ENCODE data around the gene CAMKMT. TPM values are rescaled to one million over a fixed set of nuclear protein-coding genes. Genes with fewer than 3 reads are reported as not detected.

CAMKMT gene
- total RNA-seq, 2 donors from 2014 or later, result 13.5 to 26.5 TPM

DNA sequence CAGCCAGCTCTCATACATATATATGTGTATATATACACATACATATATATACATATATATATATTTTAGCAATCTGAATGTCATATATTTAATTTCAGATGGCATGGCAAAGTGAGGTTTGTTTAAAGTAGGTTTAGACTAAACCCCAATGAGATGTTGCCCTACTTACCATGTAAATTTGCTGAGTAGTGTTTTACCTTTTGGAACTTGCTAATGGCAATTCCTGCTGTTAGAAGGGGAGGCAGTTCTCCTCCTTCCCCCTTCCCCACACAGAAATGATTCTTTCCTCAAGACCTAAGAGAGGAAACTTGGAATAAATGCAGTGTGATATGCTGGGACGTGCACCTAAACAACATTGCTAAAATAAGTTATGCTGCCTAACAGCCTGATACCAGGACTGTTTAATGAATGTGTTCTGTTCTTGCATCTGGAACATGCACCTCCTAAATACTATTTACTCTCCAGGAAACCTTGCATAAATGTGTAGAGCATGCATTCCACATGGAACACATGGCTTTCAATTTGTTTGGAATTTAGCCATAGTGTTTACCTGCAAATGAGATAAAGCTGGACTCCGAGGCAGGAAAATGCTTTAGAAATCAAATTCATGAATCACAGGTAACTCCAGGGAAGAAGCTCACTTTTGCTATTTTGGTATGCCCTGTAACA lies 326.8 kb downstream of the CAMKMT start:
- H3K4me1 Mint-ChIP-seq (ENCODE audit: low read depth in 2 of 2), result no peaks in the 10 kb centered on the region
- no peak overlapping the region for H3K27ac Mint-ChIP-seq
- no peaks in the 10 kb centered on the region for H3K27me3 Mint-ChIP-seq
- H3K36me3 Mint-ChIP-seq, result no peaks in the 10 kb centered on the region
- no peaks in the 10 kb centered on the region for H3K9me3 Mint-ChIP-seq
- no peak for ATAC-seq
- DNase-seq (ENCODE audit: low spot score), result no peak
- no peak overlapping the region for H3K4me3 Mint-ChIP-seq

- Mint-ChIP-seq H3K4me3 (no peak overlapping the region), H3K27ac (no peak overlapping the region), H3K36me3 (no peaks in the 10 kb centered on the region), H3K27me3 (no peaks in the 10 kb centered on the region), H3K9me3 (no peaks in the 10 kb centered on the region), H3K4me1 (ENCODE audit: low read depth in 2 of 2) (no peaks in the 10 kb centered on the region)
- ATAC-seq, result no peak
- DNase-seq (ENCODE audit: low spot score), result no peak
Observed at GRCh38 chr2:44689516-44689915, 327.8 kb downstream of the CAMKMT start.

DNA sequence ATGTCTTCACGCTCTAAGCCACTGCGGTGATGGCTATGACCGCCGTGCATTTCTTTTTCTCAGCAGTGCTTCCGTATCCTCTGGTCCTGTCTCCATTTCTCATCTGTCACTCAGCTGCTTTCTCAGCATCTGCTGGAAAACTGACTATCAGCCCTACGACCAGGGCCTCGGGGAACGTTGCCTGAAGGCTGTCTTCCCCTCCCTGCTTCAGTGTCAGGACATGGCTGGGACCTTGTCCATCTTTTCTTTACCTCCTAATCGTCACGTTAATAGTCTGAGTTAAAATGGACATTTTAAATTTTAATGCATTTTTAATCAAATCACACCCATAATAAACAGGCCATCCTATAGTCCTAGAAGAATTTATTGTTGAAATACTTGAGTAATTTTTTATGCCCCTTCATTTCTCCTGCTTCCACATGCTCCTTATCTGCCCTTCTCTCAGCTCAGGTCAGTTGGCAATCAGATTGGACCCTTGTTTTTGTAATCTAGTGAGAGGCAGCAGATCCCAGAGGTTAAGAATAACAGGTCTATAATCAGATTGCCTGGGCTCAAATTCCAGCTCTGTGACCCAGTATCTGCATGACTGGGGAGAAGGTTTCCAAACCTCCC lies 329.5 kb downstream of the CAMKMT start:
- DNase-seq (ENCODE audit: low spot score), result no peak
- Mint-ChIP-seq H3K27me3 (no peaks in the 10 kb centered on the region), H3K4me1 (ENCODE audit: low read depth in 2 of 2) (no peaks in the 10 kb centered on the region), H3K27ac (no peak overlapping the region), H3K4me3 (no peak overlapping the region), H3K36me3 (no peaks in the 10 kb centered on the region), H3K9me3 (no peaks in the 10 kb centered on the region)
- ATAC-seq, result no peak

GRCh38 chr2:44692821-44693220 lies 331.1 kb downstream of the CAMKMT start:
- no peaks in the 10 kb centered on the region for H3K9me3 Mint-ChIP-seq
- ATAC-seq (no peak), DNase-seq (ENCODE audit: low spot score) (no peak)
- H3K27me3 Mint-ChIP-seq, result no peaks in the 10 kb centered on the region
- no peak overlapping the region for H3K27ac Mint-ChIP-seq
- no peak overlapping the region for H3K4me3 Mint-ChIP-seq
- H3K36me3 Mint-ChIP-seq, result no peaks in the 10 kb centered on the region
- no peaks in the 10 kb centered on the region for H3K4me1 Mint-ChIP-seq (ENCODE audit: low read depth in 2 of 2)

- no peak for ATAC-seq
- Mint-ChIP-seq H3K4me1 (ENCODE audit: low read depth in 2 of 2) (no peaks in the 10 kb centered on the region), H3K9me3 (no peaks in the 10 kb centered on the region), H3K27me3 (peaks cover 0 to 2% of the 10 kb centered on the region in 2 donors), H3K4me3 (no peak overlapping the region), H3K27ac (no peak overlapping the region), H3K36me3 (no peaks in the 10 kb centered on the region)
- DNase-seq (ENCODE audit: low spot score), result no peak
Observed at GRCh38 chr2:44700824-44701223, 339.1 kb downstream of the CAMKMT start.

DNA sequence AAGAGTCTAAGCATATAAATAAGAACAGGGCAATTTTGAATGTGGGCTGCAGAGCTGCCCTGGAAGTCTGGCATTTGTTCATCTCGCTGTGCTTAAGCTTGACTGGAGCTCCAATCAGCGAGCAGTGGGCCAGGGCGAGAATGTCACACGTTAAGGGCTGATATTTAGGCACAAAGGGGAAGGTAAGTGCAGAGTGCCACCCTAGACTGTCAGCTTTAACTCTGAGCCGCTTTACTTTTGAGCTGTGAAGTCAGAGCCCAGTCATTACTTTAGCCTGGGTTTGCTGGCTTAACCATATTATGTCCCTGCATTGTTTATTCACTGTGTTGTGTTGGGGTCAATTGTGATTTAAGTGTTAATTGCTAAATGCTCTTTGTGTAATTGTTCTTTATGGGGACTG lies 343.6 kb downstream of the CAMKMT start:
- Mint-ChIP-seq H3K36me3 (no peaks in the 10 kb centered on the region), H3K9me3 (no peaks in the 10 kb centered on the region), H3K27me3 (peaks cover 0 to 2% of the 10 kb centered on the region in 2 donors), H3K4me3 (no peak overlapping the region), H3K27ac (no peak overlapping the region), H3K4me1 (ENCODE audit: low read depth in 2 of 2) (peaks cover 0 to 5% of the 10 kb centered on the region in 2 donors)
- ATAC-seq (no peak), DNase-seq (ENCODE audit: low spot score) (no peak)

GRCh38 chr2:44705876-44706480 lies 344.2 kb downstream of the CAMKMT start:
- H3K4me3 Mint-ChIP-seq, result no peak overlapping the region
- H3K27me3 Mint-ChIP-seq, result peaks cover 0 to 2% of the 10 kb centered on the region in 2 donors
- H3K36me3 Mint-ChIP-seq, result no peaks in the 10 kb centered on the region
- H3K9me3 Mint-ChIP-seq, result no peaks in the 10 kb centered on the region
- no peak for DNase-seq (ENCODE audit: low spot score)
- no peak overlapping the region for H3K27ac Mint-ChIP-seq
- ATAC-seq, result no peak
- H3K4me1 Mint-ChIP-seq (ENCODE audit: low read depth in 2 of 2), result peaks cover 0 to 5% of the 10 kb centered on the region in 2 donors

DNA sequence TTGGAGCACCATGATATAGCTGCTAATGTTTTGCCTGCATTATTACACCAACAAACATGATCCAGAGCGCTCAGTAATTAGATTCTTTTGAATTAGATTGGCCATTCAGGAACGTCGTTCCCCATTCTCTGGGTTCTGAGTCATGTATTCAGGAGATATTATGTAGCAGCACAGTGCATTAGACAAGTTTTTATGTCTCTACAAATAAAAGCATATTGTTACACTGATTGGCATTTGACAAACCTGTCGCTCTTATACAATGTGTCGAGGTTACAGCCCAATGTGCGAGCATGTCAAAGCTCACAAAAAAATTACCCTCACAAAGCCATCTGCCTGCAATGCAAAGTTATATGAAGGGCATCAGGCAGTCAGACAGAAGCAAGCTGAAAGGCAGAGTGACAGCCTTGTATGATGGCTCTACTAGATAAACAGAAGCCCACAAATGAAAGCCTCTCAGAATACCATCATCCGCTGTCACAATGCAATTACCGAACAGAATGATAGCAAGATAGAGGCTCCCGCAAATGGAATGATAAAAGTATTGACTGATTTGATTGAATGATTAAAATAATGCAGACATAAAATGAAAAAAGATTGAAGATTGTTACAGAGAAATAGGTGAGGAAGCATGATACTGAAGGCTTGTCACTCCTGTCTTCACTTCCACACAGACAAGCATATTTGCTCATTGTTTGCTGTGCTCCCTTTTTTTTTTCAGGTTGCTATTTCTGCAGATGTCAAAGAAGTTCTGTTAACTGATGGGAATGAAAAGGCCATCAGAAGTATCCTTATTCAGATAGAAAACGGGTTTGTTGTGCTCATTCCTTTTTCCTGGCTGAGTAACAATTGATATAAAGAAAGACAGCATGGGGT lies 345.2 kb downstream of the CAMKMT start:
- Mint-ChIP-seq H3K4me3 (no peak overlapping the region), H3K27ac (no peak overlapping the region)

GRCh38 chr2:44707945-44708660 lies 346.4 kb downstream of the CAMKMT start:
- Mint-ChIP-seq H3K4me1 (ENCODE audit: low read depth in 2 of 2) (peaks cover 0 to 5% of the 10 kb centered on the region in 2 donors), H3K36me3 (no peaks in the 10 kb centered on the region), H3K4me3 (no peak overlapping the region), H3K27ac (no peak overlapping the region), H3K27me3 (no peaks in the 10 kb centered on the region), H3K9me3 (no peaks in the 10 kb centered on the region)
- ATAC-seq (no peak), DNase-seq (ENCODE audit: low spot score) (no peak)

More for the DNA sequence above, 345.2 kb downstream of the CAMKMT start:
- peaks cover 0 to 2% of the 10 kb centered on the region in 2 donors for H3K27me3 Mint-ChIP-seq
- H3K9me3 Mint-ChIP-seq, result no peaks in the 10 kb centered on the region
- ATAC-seq (no peak), DNase-seq (ENCODE audit: low spot score) (no peak)
- no peaks in the 10 kb centered on the region for H3K36me3 Mint-ChIP-seq
- peaks cover 0 to 5% of the 10 kb centered on the region in 2 donors for H3K4me1 Mint-ChIP-seq (ENCODE audit: low read depth in 2 of 2)

GRCh38 chr2:44708661-44709000 lies 346.9 kb downstream of the CAMKMT start:
- no peak overlapping the region for H3K4me3 Mint-ChIP-seq
- H3K27ac Mint-ChIP-seq, result no peak overlapping the region
- DNase-seq (ENCODE audit: low spot score) (no peak), ATAC-seq (no peak)
- H3K36me3 Mint-ChIP-seq, result no peaks in the 10 kb centered on the region
- no peaks in the 10 kb centered on the region for H3K9me3 Mint-ChIP-seq
- H3K27me3 Mint-ChIP-seq, result no peaks in the 10 kb centered on the region
- peaks cover 0 to 5% of the 10 kb centered on the region in 2 donors for H3K4me1 Mint-ChIP-seq (ENCODE audit: low read depth in 2 of 2)

DNA sequence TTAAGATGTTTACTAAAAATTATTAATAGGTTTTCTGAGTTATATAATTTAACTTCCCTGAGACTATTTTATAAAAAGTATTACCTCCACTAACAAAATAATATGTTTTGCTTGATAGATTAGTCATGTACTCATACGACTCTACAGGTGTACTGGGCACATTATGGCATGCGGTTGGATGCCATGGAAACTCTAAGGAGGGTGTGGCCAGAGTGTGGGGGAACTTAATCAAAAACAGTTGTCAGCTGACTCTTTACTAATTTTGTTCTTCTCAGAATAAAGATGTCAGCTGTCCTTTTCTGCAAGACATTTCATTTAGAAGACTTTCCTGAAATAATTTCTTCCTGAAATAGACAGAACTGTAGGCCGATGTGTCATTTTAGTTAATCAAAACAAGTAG lies 351.4 kb downstream of the CAMKMT start:
- H3K27me3 Mint-ChIP-seq, result no peaks in the 10 kb centered on the region
- no peaks in the 10 kb centered on the region for H3K9me3 Mint-ChIP-seq
- DNase-seq (ENCODE audit: low spot score), result no peak
- no peak overlapping the region for H3K27ac Mint-ChIP-seq
- ATAC-seq, result no peak
- no peaks in the 10 kb centered on the region for H3K36me3 Mint-ChIP-seq
- H3K4me1 Mint-ChIP-seq (ENCODE audit: low read depth in 2 of 2), result peaks cover 0 to 4% of the 10 kb centered on the region in 2 donors
- H3K4me3 Mint-ChIP-seq, result no peak overlapping the region

DNA sequence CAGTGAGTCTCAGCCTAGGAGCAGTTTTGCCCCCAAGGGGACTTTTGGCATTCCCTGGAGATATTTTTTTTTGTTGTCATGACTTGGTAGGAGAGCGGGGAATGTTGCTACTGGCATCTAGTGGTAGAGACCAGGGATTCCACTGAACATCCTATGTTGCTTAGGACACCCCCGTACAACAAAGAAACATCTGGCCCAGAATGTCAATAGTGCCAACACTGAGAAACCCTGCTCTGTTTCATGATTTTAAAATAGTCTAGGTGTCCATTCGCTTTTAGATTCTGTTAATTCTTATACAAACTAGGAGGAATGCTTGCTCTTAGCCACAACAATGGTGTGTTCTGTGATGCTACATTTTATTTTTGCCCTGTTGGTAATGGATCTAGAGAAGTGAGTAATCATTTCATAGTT lies 353.9 kb downstream of the CAMKMT start:
- no peak overlapping the region for H3K4me3 Mint-ChIP-seq
- no peak overlapping the region for H3K27ac Mint-ChIP-seq
- ATAC-seq, result no peak
- no peaks in the 10 kb centered on the region for H3K27me3 Mint-ChIP-seq
- DNase-seq (ENCODE audit: low spot score), result no peak
- H3K36me3 Mint-ChIP-seq, result peaks cover 5% of the 10 kb centered on the region
- no peaks in the 10 kb centered on the region for H3K9me3 Mint-ChIP-seq
- H3K4me1 Mint-ChIP-seq (ENCODE audit: low read depth in 2 of 2), result no peaks in the 10 kb centered on the region

DNA sequence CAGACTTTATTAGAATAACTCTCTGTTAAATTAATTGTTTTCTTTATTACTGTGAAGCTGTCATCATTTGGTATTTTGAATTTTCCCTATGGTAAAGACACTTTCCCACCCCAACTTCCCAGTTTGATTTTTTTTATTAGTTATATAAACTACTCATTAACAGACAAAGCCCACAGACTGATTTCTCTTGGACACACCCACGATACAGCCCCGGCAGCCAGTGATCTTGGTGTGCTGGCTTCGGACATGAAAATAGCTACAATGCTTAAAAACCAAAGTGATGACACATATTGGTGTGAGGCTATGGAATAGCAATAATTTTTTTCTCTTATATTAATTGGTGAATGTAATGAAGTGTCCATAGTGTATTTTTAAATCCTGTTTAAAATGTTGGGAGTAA lies 354.4 kb downstream of the CAMKMT start:
- DNase-seq (ENCODE audit: low spot score) (no peak), ATAC-seq (no peak)
- H3K36me3 Mint-ChIP-seq, result peaks cover 5% of the 10 kb centered on the region
- H3K27ac Mint-ChIP-seq, result no peak overlapping the region
- no peaks in the 10 kb centered on the region for H3K9me3 Mint-ChIP-seq
- H3K27me3 Mint-ChIP-seq, result no peaks in the 10 kb centered on the region
- no peak overlapping the region for H3K4me3 Mint-ChIP-seq
- H3K4me1 Mint-ChIP-seq (ENCODE audit: low read depth in 2 of 2), result no peaks in the 10 kb centered on the region

All from natural killer cell treated with Interleukin-12 subunit alpha and Interleukin-12 subunit beta and Interleukin-15 and Interleukin-18, amount 100 ng/mL, for 72 hours (primary cell).